ENCODE data around the gene CHPF2. TPM values are rescaled to one million over a fixed set of nuclear protein-coding genes. Genes with fewer than 3 reads are reported as not detected.

The CHPF2 gene
- total RNA-seq, 4 donors from 2014 or later: 33.9 to 82.4 (median 58.7) TPM

DNA sequence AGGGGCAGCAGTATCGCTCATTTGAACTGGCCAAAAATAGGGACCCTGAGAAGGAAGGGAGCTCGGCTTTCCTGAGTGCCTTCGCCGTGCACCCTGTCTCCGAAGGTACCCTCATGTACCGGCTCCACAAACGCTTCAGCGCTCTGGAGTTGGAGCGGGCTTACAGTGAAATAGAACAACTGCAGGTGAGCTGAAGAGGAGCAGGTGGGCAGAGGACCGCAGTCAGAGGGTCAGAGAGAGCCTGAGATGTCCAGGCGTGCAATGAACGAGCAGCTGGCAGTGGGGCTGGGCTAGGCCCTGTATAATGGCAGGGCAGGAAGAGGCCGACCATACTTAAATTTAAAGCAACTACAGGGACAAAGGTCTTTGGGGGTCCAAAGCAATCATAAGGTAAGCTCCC lies 4.1 kb downstream of the CHPF2 start:
- WGBS, 2 donors: 87 to 95% methylated on average over 12 to 13 of the region's 13 CpGs
- Histone ChIP-seq H3K27ac (no peak overlapping the region), H3K36me3 (peaks cover 33 to 49% of the 10 kb centered on the region in 2 donors), H3K4me3 (replicated peaks in 1 of 3) (no peak overlapping the region), H3K9me3 (no peaks in the 10 kb centered on the region), H3K27me3 (no peaks in the 10 kb centered on the region), H3K4me1 (peaks cover 8 to 17% of the 10 kb centered on the region in 2 donors)
- intact Hi-C loops (cut with DNase I): no loop called here
- TF ChIP-seq, protein P1, sequence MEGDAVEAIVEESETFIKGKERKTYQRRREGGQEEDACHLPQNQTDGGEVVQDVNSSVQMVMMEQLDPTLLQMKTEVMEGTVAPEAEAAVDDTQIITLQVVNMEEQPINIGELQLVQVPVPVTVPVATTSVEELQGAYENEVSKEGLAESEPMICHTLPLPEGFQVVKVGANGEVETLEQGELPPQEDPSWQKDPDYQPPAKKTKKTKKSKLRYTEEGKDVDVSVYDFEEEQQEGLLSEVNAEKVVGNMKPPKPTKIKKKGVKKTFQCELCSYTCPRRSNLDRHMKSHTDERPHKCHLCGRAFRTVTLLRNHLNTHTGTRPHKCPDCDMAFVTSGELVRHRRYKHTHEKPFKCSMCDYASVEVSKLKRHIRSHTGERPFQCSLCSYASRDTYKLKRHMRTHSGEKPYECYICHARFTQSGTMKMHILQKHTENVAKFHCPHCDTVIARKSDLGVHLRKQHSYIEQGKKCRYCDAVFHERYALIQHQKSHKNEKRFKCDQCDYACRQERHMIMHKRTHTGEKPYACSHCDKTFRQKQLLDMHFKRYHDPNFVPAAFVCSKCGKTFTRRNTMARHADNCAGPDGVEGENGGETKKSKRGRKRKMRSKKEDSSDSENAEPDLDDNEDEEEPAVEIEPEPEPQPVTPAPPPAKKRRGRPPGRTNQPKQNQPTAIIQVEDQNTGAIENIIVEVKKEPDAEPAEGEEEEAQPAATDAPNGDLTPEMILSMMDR (IDR thresholded peaks at IDR 0.05): no peak
- TF ChIP-seq POLR2A (IDR thresholded peaks at IDR 0.05): no peak
- no peak for DNase-seq

DNA sequence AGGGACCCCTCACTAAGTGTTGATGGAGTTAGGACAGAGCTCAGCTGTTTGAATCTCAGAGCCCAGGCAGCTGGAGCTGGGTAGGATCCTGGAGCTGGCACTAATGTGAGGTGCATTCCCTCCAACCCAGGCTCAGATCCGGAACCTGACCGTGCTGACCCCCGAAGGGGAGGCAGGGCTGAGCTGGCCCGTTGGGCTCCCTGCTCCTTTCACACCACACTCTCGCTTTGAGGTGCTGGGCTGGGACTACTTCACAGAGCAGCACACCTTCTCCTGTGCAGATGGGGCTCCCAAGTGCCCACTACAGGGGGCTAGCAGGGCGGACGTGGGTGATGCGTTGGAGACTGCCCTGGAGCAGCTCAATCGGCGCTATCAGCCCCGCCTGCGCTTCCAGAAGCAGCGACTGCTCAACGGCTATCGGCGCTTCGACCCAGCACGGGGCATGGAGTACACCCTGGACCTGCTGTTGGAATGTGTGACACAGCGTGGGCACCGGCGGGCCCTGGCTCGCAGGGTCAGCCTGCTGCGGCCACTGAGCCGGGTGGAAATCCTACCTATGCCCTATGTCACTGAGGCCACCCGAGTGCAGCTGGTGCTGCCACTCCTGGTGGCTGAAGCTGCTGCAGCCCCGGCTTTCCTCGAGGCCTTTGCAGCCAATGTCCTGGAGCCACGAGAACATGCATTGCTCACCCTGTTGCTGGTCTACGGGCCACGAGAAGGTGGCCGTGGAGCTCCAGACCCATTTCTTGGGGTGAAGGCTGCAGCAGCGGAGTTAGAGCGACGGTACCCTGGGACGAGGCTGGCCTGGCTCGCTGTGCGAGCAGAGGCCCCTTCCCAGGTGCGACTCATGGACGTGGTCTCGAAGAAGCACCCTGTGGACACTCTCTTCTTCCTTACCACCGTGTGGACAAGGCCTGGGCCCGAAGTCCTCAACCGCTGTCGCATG lies 5.2 kb downstream of the CHPF2 start:
- intact Hi-C loops (cut with DNase I): no loop called here
- peaks cover 8 to 12% of the 10 kb centered on the region in 2 donors for H3K4me1 ChIP-seq
- no peaks in the 10 kb centered on the region for H3K9me3 ChIP-seq
- no peak overlapping the region for H3K27ac ChIP-seq
- no peaks in the 10 kb centered on the region for H3K27me3 ChIP-seq
- H3K36me3 ChIP-seq: peaks cover 33 to 49% of the 10 kb centered on the region in 2 donors
- DNase-seq: no peak
- 91% methylated on average over 36 to 41 of the region's 44 CpGs for WGBS, 2 donors
- no peak for TF ChIP-seq POLR2A (IDR thresholded peaks at IDR 0.05)
- H3K4me3 ChIP-seq (replicated peaks in 1 of 3): no peak overlapping the region

DNA sequence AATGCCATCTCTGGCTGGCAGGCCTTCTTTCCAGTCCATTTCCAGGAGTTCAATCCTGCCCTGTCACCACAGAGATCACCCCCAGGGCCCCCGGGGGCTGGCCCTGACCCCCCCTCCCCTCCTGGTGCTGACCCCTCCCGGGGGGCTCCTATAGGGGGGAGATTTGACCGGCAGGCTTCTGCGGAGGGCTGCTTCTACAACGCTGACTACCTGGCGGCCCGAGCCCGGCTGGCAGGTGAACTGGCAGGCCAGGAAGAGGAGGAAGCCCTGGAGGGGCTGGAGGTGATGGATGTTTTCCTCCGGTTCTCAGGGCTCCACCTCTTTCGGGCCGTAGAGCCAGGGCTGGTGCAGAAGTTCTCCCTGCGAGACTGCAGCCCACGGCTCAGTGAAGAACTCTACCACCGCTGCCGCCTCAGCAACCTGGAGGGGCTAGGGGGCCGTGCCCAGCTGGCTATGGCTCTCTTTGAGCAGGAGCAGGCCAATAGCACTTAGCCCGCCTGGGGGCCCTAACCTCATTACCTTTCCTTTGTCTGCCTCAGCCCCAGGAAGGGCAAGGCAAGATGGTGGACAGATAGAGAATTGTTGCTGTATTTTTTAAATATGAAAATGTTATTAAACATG lies 6.0 kb downstream of the CHPF2 start:
- 83 to 91% methylated on average over 15 to 17 of the region's 17 CpGs for WGBS, 2 donors
- no peak for DNase-seq
- no peak for TF ChIP-seq POLR2A (IDR thresholded peaks at IDR 0.05)
- TF ChIP-seq, protein P1 (IDR thresholded peaks at IDR 0.05): no peak
- Histone ChIP-seq H3K27ac (no peak overlapping the region), H3K9me3 (no peaks in the 10 kb centered on the region), H3K36me3 (peaks cover 33 to 49% of the 10 kb centered on the region in 2 donors), H3K4me3 (replicated peaks in 1 of 3) (no peak overlapping the region), H3K4me1 (peaks cover 6 to 12% of the 10 kb centered on the region in 2 donors), H3K27me3 (no peaks in the 10 kb centered on the region)
- intact Hi-C loops (cut with DNase I): no loop called here

DNA sequence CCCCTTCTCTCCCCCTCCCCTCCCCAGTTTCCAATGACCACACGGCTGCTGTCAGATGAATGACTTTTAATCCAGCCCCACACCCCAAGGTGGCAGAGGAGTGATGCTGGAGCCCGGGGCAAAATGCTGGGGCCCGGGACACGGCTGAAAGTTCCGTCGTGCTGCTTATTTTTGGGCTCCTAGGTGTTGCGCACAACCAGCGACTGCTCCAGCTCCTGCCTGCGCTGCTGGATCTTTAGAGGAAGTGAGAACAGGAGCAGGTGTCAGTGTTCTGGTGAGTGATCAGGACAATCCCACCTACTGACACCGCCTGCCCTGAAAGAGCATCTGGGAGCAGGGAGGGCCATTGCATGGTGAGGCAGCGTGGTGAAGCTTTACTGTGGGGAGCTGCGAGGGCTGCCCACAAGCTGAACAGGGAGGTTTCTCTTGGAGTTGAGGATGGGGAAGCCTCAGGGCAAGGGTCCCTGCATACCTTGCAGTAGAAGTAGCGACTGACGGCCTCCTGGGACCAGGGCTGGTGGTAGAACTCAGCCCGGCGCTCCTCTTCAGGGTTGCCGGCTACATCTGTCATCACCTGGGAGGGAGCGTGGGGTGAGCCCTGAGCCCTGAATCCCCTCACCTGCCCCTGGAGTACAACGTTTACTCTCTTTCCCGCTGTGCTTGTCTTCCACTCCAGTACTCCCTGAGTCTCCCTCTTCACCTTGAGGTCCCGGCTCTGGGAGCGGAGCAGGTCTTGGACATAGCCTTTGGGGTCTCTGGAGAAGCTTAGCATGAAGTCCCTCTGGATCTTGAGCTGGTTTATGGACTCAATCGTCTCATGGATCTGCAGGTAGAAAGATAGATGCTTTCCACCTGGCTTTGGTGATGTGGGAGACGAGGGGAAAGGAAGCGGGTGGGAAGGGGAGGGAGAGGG lies 6.9 kb downstream of the CHPF2 start:
- no peak overlapping the region for H3K4me3 ChIP-seq (replicated peaks in 1 of 3)
- H3K9me3 ChIP-seq: no peaks in the 10 kb centered on the region
- peaks cover 33 to 49% of the 10 kb centered on the region in 2 donors for H3K36me3 ChIP-seq
- WGBS, 2 donors: 87 to 88% methylated on average over 24 to 25 of the region's 25 CpGs
- H3K4me1 ChIP-seq: peaks cover 0 to 12% of the 10 kb centered on the region in 2 donors
- TF ChIP-seq, protein P1 (IDR thresholded peaks at IDR 0.05): no peak
- no peak for TF ChIP-seq POLR2A (IDR thresholded peaks at IDR 0.05)
- DNase-seq: no peak
- no peaks in the 10 kb centered on the region for H3K27me3 ChIP-seq
- no peak overlapping the region for H3K27ac ChIP-seq
- intact Hi-C loops (cut with DNase I): no loop called here

DNA sequence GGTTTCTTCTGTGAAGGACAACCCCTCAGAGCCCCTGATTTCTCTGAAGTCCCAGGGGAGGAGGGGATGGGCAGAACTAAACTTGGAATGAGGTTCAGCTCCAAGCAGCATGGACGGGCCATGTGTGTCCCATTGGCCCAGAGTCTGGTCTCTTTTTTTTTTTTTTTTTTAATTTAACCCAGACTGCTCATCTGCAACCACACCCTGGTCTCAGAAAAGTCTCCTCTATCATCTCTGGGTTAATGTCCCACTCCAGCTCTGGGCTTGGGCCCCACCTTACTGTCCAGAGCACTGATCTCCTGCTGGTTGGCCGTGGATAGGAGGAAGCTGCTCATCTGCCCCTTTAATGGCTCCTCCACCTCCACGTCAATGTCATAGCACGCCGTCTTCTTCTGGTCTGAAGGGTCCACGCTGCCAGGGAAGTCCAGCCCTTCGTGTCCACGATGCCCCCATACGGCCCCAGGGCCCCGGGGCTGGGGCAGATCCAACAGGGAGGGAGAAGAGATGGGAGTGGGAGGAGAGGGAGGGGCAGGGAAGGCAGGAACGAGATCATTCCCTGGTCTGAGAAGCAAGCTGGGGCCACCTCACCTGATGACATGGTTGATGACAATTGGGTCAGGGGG lies 7.7 kb downstream of the CHPF2 start:
- peaks cover 33 to 45% of the 10 kb centered on the region in 2 donors for H3K36me3 ChIP-seq
- 71 to 78% methylated on average over 11 of the region's 11 CpGs for WGBS, 2 donors
- TF ChIP-seq, protein P1 (IDR thresholded peaks at IDR 0.05): no peak
- no peak for TF ChIP-seq POLR2A (IDR thresholded peaks at IDR 0.05)
- intact Hi-C loops (cut with DNase I): no loop called here
- H3K4me3 ChIP-seq (replicated peaks in 1 of 3): no peak overlapping the region
- H3K4me1 ChIP-seq: peaks cover 3 to 20% of the 10 kb centered on the region in 2 donors
- H3K27me3 ChIP-seq: no peaks in the 10 kb centered on the region
- H3K9me3 ChIP-seq: no peaks in the 10 kb centered on the region
- no peak overlapping the region for H3K27ac ChIP-seq
- DNase-seq: no peak

All from thyroid gland (tissue), 4 donors.